Esophagus squamous epithelium (tissue), 5 donors: ENCODE data around the gene SLC20A1. TPM values are rescaled to one million over a fixed set of nuclear protein-coding genes. Genes with fewer than 3 reads are reported as not detected.

Experiments
- DNase-seq: peaks from one replicate; lab custom pipeline; 2025; lab: John Stamatoyannopoulos, UW
- H3K27ac ChIP-seq, 4 donors: fragments of 200-600 bp; sonication (generic); one replicate each; pipeline ENCODE4 v1.5.1; 2016 to 2019; ENCODE audit warnings: mild to moderate bottlenecking in 1 of 4
- H3K27me3 ChIP-seq, 4 donors: fragments of 200-600 bp; sonication (generic); 1 replicate in 3 of 4; 2 replicates in 1 of 4; pipeline versions ENCODE4 v1.5.1 to v1.6.0; 2017 to 2021; ENCODE audit warnings: antibody characterized with exemption in 1 of 4
- H3K36me3 ChIP-seq, 3 donors: fragments of 200-600 bp; sonication (generic); one replicate each; pipeline ENCODE4 v1.5.1; 2016 to 2019
- H3K4me1 ChIP-seq, 3 donors: fragments of 200-600 bp; sonication (generic); one replicate each; pipeline ENCODE4 v1.5.1; 2017 to 2019
- H3K4me3 ChIP-seq, 4 donors: fragments of 200-600 bp; sonication (generic); 1 replicate in 3 of 4; 2 replicates in 1 of 4; pipeline ENCODE4 v1.5.1; 2016 to 2019; ENCODE audit warnings: mild to moderate bottlenecking in 2 of 4, moderate library complexity in 1 of 4
- H3K9me3 ChIP-seq, 3 donors: fragments of 200-600 bp; sonication (generic); one replicate each; pipeline ENCODE4 v1.5.1; 2016 to 2019
- POLR2A ChIP-seq, 4 donors: fragments of 450-650 bp; IDR thresholded peaks; one replicate each; pipeline ENCODE4 v1.6.1; 2017; ENCODE audit warnings: antibody characterized with exemption in 4 of 4, mild to moderate bottlenecking in 4 of 4, moderate library complexity in 3 of 4
- WGBS, 2 donors: methylation state at CpG; one replicate each; pipeline ENCODE4 v1.1.5; 2018; 5-methylcytosine and 5-hydroxymethylcytosine counted together
- intact Hi-C: fragments of 100-400 bp; cut with DNase I; formaldehyde crosslinking; loops from one replicate; pipeline ENCODE4 v1.15.0; 2022
- total RNA-seq, 4 donors: library from RNA; depleted of rRNA; stranded (reverse); fragments of >200 nt; gene quantifications; one replicate each; pipeline ENCODE4 v1.1.0, GENCODE V29; 2016
- TF ChIP-seq, protein P1 (sequence below), 6 experiments: fragments of 450-650 bp in 4 of 6; fragments of 200-600 bp in 2 of 6; sonication (generic) in 2 of 6; IDR thresholded peaks; one replicate each; pipeline ENCODE4 v1.5.1; 2016 to 2019; ENCODE audit warnings: antibody characterized with exemption in 6 of 6, mild to moderate bottlenecking in 4 of 6, moderate library complexity in 4 of 6
- donor health status: DM: yes; HTN: yes; CAD: no.

Gene SLC20A1
- total RNA-seq, 4 donors from 2014 or later, result 9.4 to 26.9 (median 21.5) TPM

DNA sequence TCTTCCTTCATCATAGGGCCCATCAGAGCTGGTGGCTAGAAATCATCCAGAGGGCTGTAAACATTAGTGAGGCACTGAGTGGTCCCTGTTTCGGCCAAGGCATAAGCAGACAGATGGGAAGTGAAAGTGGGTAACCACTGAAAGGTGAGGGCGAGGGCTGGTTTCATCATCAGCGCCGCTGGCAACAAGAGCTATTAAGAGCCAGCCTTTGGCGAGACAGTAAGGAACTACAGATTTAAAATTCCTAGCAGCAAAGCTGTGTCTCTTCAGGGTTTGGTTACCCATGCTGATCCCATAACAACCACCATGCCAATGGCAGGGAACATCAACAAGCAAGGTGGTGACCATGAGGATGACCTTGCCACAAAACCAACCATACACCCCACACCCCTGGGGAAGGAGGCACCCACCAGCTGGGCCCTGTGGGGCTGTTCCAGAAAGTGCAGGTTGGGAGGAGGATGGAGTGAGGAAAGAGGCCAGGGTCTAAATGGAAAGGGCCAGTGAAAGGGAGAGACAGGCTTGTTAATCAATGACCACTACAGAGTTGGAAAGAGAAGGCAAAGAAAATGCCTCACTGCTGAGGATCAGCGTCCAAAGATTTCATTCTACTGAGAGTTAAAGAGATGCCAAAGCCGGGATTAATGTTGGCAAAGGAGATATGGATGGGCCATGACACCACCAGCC is 9.0 kb upstream of the SLC20A1 start:
- intact Hi-C loops, result no loop called here
- Histone ChIP-seq H3K4me3 (no peak overlapping the region), H3K9me3 (no peaks in the 10 kb centered on the region), H3K36me3 (no peaks in the 10 kb centered on the region), H3K27me3 (peaks cover 0 to 6% (median 0%) of the 10 kb centered on the region in 4 donors), H3K4me1 (peaks cover 0 to 15% (median 3%) of the 10 kb centered on the region in 3 donors), H3K27ac (no peak overlapping the region)
- no peak for DNase-seq
- TF ChIP-seq, protein P1, sequence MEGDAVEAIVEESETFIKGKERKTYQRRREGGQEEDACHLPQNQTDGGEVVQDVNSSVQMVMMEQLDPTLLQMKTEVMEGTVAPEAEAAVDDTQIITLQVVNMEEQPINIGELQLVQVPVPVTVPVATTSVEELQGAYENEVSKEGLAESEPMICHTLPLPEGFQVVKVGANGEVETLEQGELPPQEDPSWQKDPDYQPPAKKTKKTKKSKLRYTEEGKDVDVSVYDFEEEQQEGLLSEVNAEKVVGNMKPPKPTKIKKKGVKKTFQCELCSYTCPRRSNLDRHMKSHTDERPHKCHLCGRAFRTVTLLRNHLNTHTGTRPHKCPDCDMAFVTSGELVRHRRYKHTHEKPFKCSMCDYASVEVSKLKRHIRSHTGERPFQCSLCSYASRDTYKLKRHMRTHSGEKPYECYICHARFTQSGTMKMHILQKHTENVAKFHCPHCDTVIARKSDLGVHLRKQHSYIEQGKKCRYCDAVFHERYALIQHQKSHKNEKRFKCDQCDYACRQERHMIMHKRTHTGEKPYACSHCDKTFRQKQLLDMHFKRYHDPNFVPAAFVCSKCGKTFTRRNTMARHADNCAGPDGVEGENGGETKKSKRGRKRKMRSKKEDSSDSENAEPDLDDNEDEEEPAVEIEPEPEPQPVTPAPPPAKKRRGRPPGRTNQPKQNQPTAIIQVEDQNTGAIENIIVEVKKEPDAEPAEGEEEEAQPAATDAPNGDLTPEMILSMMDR (IDR thresholded peaks at IDR 0.05), result no peak
- TF ChIP-seq POLR2A (IDR thresholded peaks at IDR 0.05), result no peak
- 78 to 89% methylated on average over 6 to 7 of the region's 7 CpGs for WGBS, 2 donors

DNA sequence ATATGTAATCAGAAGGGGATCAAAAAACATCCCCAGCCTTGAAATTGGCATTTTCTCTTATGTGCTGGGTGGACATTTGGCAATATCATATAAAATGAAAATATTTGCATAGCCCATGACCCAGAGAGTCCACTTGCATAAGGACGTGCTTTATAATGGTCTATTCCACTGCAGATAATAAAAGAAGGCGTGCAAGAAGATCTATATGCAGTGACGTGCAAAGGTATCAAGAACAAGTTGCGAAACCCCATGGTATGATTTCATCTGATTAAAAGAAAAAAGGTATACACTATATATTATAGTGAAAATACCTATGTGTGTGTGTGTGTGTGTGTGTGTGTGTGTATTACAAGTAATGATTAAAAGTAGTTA is 8.5 kb upstream of the SLC20A1 start:
- peaks cover 0 to 6% (median 0%) of the 10 kb centered on the region in 4 donors for H3K27me3 ChIP-seq
- intact Hi-C loops, result no loop called here
- TF ChIP-seq, protein P1 (IDR thresholded peaks at IDR 0.05), result no peak
- TF ChIP-seq POLR2A (IDR thresholded peaks at IDR 0.05), result no peak
- H3K4me1 ChIP-seq, result peaks cover 0 to 10% (median 0%) of the 10 kb centered on the region in 3 donors
- no peaks in the 10 kb centered on the region for H3K9me3 ChIP-seq
- DNase-seq, result no peak
- no peaks in the 10 kb centered on the region for H3K36me3 ChIP-seq
- H3K27ac ChIP-seq, result no peak overlapping the region
- H3K4me3 ChIP-seq, result no peak overlapping the region
- WGBS, 2 donors, result 69 to 87% methylated on average over 4 of the region's 4 CpGs

DNA sequence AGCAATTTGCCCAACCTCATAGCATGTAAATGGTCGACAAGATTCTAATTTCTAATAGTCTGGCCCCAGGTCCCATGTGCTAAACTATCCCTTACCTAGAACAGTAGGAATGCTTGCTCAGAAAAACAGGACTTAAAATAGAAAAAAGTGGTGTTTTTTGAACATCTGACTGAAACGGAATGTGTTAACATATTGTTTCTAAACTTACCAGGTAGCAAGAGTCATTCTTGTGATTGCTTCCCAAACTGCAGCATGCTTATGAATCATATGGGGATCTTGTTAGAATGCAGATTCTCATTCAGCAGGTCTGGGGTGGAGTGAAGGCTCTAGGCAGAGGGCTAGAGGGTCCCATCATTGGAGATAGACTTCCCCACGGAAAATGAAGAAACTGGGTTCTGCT is 5.8 kb upstream of the SLC20A1 start:
- Histone ChIP-seq H3K36me3 (no peaks in the 10 kb centered on the region), H3K27ac (no peak overlapping the region), H3K4me3 (no peak overlapping the region), H3K9me3 (no peaks in the 10 kb centered on the region), H3K27me3 (peaks cover 0 to 11% (median 0%) of the 10 kb centered on the region in 4 donors), H3K4me1 (peaks cover 4 to 21% (median 7%) of the 10 kb centered on the region in 3 donors)
- no peak for DNase-seq
- TF ChIP-seq, protein P1 (IDR thresholded peaks at IDR 0.05), result no peak
- TF ChIP-seq POLR2A (IDR thresholded peaks at IDR 0.05), result no peak
- intact Hi-C loops, result no loop called here
- WGBS, 2 donors, result 88 to 91% methylated on average over 3 of the region's 3 CpGs

DNA sequence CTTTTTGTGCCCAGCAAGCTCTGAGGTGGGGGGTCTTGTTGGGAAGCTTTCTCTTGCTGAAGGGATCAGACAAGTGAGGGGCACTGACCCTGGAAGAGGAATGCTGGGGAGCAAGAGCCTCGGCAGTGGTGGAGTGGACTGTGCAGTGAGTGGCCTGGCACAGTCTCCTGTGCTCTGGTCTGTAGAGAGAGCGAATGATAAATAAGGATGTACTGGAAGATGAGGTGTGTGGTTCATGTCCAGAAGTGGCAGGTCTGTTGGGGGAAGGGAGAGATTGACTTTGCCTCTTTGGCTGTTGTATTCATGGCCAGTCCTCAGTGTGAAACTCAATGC is 5.3 kb upstream of the SLC20A1 start:
- intact Hi-C loops, result no loop called here
- WGBS, 2 donors, result 92% methylated on average over 2 of the region's 2 CpGs
- H3K27me3 ChIP-seq, result peaks cover 0 to 11% (median 0%) of the 10 kb centered on the region in 4 donors
- TF ChIP-seq, protein P1 (IDR thresholded peaks at IDR 0.05), result no peak
- TF ChIP-seq POLR2A (IDR thresholded peaks at IDR 0.05), result no peak
- no peak overlapping the region for H3K27ac ChIP-seq
- H3K36me3 ChIP-seq, result no peaks in the 10 kb centered on the region
- no peaks in the 10 kb centered on the region for H3K9me3 ChIP-seq
- peaks cover 7 to 25% (median 7%) of the 10 kb centered on the region in 3 donors for H3K4me1 ChIP-seq
- DNase-seq, result no peak
- no peak overlapping the region for H3K4me3 ChIP-seq

DNA sequence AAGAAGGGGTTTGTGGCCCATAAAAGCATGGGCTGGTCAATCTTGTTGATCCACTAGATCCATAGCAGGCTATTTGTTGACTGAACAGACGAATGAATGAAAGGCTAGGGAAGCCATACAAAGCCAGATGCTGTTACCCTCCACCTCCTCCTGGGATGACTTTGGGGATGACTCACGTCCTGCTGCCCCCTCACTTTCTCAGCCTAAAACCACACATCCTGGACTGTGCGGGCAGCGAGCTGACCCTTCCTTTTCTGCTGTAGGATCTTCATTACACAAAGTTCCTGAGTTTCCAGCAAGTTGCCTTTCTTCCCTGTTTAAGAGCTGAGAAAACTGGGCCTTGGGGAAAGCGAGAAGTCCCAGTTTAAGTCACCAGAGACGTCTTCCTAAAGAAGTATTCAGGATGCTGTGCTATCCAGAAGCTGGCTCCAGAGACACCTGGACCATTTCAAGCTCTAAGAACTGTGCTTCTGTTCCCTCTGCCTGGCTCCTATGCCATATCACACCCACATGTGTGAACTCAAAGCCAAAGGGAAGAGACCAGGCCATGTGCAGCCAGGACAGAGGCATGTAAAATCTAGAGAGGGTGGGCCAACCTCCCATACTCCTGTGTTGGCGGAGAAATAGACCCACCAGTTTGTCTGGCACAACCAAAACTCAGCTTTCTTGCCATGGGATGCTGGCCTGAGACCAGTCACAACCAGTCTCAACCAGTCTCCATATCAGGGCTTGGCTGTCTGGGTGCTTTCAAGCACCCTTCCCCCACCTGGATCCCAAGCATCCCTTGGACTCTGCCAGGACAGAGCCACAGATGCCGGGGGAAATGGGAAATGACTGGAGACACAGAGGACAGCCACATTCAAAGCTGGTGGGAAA is 4.7 kb upstream of the SLC20A1 start:
- no peaks in the 10 kb centered on the region for H3K36me3 ChIP-seq
- intact Hi-C loops, result no loop called here
- H3K27ac ChIP-seq, result peak overlapping the region in 1 of 4 donors; percentile 33
- 48 to 77% methylated on average over 8 of the region's 8 CpGs for WGBS, 2 donors
- TF ChIP-seq POLR2A (IDR thresholded peaks at IDR 0.05), result no peak
- TF ChIP-seq, protein P1 (IDR thresholded peaks at IDR 0.05), result no peak
- no peak for DNase-seq
- H3K4me3 ChIP-seq, result no peak overlapping the region
- H3K9me3 ChIP-seq, result no peaks in the 10 kb centered on the region
- H3K27me3 ChIP-seq, result peaks cover 0 to 11% (median 0%) of the 10 kb centered on the region in 4 donors
- peaks cover 7 to 25% (median 7%) of the 10 kb centered on the region in 3 donors for H3K4me1 ChIP-seq
